Measurements from ENCODE around the gene EML6. TPM values are rescaled to one million over a fixed set of nuclear protein-coding genes. Genes with fewer than 3 reads are reported as not detected.

The EML6 gene
- total RNA-seq, 1 donor from 2014 or later: 0.63 TPM

DNA sequence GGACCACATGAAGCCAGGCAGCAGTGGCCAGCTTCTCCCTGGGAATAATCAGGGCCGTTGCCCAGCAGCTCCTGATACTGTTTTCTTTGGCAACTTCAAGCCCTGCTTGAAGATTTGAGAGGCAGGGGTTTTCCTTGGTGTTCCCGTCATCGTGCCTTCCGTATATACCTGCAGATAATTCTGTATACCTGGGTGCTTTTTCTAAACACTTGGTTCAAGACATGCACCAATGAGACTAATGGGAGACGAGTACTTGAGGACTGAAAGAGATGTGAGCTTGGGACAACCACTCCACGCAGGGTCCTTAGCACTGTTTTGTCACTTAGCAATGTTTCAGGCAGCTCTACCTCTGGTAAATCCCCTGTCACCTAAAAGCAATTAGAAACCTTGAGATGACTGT is 208.0 kb downstream of the EML6 start:
- H3K36me3 ChIP-seq (ENCODE audit: control insufficient read depth, insufficient read depth, low read length): no peaks in the 10 kb centered on the region
- H3K27me3 ChIP-seq (ENCODE audit: control insufficient read depth, insufficient read depth, low read length): no peaks in the 10 kb centered on the region
- TF ChIP-seq, protein P1, sequence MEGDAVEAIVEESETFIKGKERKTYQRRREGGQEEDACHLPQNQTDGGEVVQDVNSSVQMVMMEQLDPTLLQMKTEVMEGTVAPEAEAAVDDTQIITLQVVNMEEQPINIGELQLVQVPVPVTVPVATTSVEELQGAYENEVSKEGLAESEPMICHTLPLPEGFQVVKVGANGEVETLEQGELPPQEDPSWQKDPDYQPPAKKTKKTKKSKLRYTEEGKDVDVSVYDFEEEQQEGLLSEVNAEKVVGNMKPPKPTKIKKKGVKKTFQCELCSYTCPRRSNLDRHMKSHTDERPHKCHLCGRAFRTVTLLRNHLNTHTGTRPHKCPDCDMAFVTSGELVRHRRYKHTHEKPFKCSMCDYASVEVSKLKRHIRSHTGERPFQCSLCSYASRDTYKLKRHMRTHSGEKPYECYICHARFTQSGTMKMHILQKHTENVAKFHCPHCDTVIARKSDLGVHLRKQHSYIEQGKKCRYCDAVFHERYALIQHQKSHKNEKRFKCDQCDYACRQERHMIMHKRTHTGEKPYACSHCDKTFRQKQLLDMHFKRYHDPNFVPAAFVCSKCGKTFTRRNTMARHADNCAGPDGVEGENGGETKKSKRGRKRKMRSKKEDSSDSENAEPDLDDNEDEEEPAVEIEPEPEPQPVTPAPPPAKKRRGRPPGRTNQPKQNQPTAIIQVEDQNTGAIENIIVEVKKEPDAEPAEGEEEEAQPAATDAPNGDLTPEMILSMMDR (IDR thresholded peaks at IDR 0.05; ENCODE audit: insufficient read depth, low read length, poor library complexity, severe bottlenecking): no peak
- no peak overlapping the region for H3K4me3 ChIP-seq (ENCODE audit: low read depth, low read length)
- DNase-seq (ENCODE audit: low read depth): no peak

DNA sequence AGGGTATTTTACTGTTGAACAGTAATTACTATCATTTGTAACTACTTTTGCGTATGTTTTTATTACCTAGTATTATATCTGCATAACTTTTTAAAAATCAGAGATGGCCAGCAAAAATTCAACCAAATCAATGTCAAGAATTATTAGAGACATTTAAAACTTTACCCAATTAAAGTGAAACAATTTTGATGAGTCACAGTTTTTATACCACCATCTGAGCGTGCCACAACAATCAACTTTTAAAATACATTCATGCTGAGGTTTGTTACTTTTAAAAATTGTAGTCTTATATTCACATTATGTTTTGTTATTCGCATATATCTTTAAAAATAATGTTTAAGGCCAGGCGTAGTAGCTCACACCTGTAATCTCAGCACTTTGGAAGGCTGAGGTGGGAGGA is 211.9 kb downstream of the EML6 start:
- no peaks in the 10 kb centered on the region for H3K36me3 ChIP-seq (ENCODE audit: control insufficient read depth, insufficient read depth, low read length)
- TF ChIP-seq, protein P1 (IDR thresholded peaks at IDR 0.05; ENCODE audit: insufficient read depth, low read length, poor library complexity, severe bottlenecking): no peak

DNA sequence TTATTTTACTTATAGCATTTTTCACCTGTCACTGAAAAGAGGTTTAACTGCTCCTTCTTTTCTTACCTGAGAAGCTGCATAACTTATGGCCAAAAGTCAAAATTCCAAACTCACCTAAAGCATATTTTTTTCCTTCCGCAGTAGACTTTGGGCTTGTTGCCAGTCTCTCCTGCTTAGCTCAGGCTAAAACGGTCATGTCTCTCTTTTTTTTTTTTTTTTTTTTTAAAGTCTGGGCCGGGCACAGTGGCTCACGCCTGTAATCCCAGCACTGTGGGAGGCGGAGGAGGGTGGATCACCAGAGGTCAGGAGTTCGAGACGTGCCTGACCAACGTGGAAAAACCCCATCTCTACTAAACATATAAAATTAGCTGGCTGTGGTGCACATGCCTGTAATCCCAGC is 213.3 kb downstream of the EML6 start:
- TF ChIP-seq, protein P1 (IDR thresholded peaks at IDR 0.05; ENCODE audit: insufficient read depth, low read length, poor library complexity, severe bottlenecking): no peak
- no peak overlapping the region for H3K4me3 ChIP-seq (ENCODE audit: low read depth, low read length)
- DNase-seq (ENCODE audit: low read depth): no peak
- H3K27me3 ChIP-seq (ENCODE audit: control insufficient read depth, insufficient read depth, low read length): no peaks in the 10 kb centered on the region
- H3K36me3 ChIP-seq (ENCODE audit: control insufficient read depth, insufficient read depth, low read length): no peaks in the 10 kb centered on the region

More for the DNA sequence above, 211.9 kb downstream of the EML6 start:
- no peak for DNase-seq (ENCODE audit: low read depth)
- H3K4me3 ChIP-seq (ENCODE audit: low read depth, low read length): no peak overlapping the region
- H3K27me3 ChIP-seq (ENCODE audit: control insufficient read depth, insufficient read depth, low read length): no peaks in the 10 kb centered on the region

DNA sequence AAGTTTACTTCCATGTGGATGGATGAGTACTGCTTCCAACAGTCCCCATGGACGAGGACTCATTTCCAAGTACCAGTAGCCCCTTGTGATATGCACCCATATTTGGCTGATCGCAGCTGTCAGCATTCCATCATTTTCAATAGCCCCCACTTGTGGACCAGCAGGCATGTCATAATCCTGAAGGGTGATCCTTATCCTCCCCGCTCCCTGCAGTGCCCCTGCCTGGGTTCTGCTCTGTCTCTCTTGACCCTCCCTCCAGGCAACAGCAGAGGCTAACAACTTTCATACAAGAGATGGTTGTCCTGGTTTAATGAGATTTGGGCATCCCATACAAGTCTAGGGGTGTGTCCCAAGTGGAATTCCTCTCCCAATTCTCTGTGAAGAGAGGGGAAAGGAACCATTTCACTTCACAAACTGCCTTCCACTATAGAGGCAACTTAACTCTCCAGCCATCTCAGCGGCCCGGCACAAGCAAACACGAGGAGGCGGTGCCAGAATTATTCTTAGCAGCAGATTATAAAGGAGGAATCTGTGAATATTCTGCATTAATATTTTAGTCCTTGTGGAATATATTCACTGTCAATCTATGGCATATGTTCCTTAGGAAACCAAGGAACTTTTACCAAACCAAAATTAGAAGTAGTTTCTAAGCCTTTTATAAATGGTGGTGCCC is 216.1 kb downstream of the EML6 start:
- TF ChIP-seq, protein P1 (IDR thresholded peaks at IDR 0.05; ENCODE audit: insufficient read depth, low read length, poor library complexity, severe bottlenecking): no peak
- no peak for DNase-seq (ENCODE audit: low read depth)
- no peak overlapping the region for H3K4me3 ChIP-seq (ENCODE audit: low read depth, low read length)
- no peaks in the 10 kb centered on the region for H3K36me3 ChIP-seq (ENCODE audit: control insufficient read depth, insufficient read depth, low read length)
- no peaks in the 10 kb centered on the region for H3K27me3 ChIP-seq (ENCODE audit: control insufficient read depth, insufficient read depth, low read length)

DNA sequence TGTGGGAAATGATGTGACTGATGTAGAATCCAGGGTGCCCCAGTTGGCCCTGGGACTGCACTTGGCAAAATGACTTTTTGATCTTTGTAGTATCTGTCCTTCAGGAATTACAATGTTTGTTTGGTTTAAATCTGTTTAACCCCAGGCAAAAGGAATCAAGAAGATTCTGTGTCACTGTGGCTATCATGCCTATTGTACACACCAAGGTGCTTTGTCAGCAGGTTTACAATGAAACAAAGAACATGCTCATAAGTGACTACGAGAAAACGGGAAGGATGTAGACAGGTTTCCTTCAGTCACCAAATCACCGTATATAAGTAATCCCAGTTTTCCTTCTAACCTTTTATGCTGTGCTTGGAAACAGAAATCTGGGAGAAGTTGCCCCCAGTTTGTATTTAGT is 217.3 kb downstream of the EML6 start:
- no peaks in the 10 kb centered on the region for H3K27me3 ChIP-seq (ENCODE audit: control insufficient read depth, insufficient read depth, low read length)
- TF ChIP-seq, protein P1 (IDR thresholded peaks at IDR 0.05; ENCODE audit: insufficient read depth, low read length, poor library complexity, severe bottlenecking): no peak
- H3K36me3 ChIP-seq (ENCODE audit: control insufficient read depth, insufficient read depth, low read length): no peaks in the 10 kb centered on the region
- H3K4me3 ChIP-seq (ENCODE audit: low read depth, low read length): no peak overlapping the region
- no peak for DNase-seq (ENCODE audit: low read depth)

All from kidney epithelial cell (primary cell).